ENCODE measurements around the gene OSBP2.

The OSBP2 gene

GRCh38 chr22:30892286-30892685, 197.6 kb downstream of the OSBP2 start:
- TF ChIP-seq CTCF (conservative IDR thresholded peaks at IDR 0.05; ENCODE audit: control insufficient read depth, insufficient read depth, low read depth, low read length), result no peak
- H3K4me3 ChIP-seq (ENCODE audit: control insufficient read depth, low read depth, low read length), result no peak overlapping the region
- DNase-seq (ENCODE audit: low read depth), result no peak

GRCh38 chr22:30892731-30893221, 198.1 kb downstream of the OSBP2 start:
- no peak for TF ChIP-seq CTCF (conservative IDR thresholded peaks at IDR 0.05; ENCODE audit: control insufficient read depth, insufficient read depth, low read depth, low read length)
- DNase-seq (ENCODE audit: low read depth), result no peak

GRCh38 chr22:30893434-30894370, 199.0 kb downstream of the OSBP2 start:
- no peak for DNase-seq (ENCODE audit: low read depth)
- TF ChIP-seq CTCF (conservative IDR thresholded peaks at IDR 0.05; ENCODE audit: control insufficient read depth, insufficient read depth, low read depth, low read length), result no peak
- no peak overlapping the region for H3K4me3 ChIP-seq (ENCODE audit: control insufficient read depth, low read depth, low read length)

More at GRCh38 chr22:30892731-30893221, 198.1 kb downstream of the OSBP2 start:
- no peak overlapping the region for H3K4me3 ChIP-seq (ENCODE audit: control insufficient read depth, low read depth, low read length)

GRCh38 chr22:30894371-30894740, 199.7 kb downstream of the OSBP2 start:
- DNase-seq (ENCODE audit: low read depth), result no peak
- TF ChIP-seq CTCF (conservative IDR thresholded peaks at IDR 0.05; ENCODE audit: control insufficient read depth, insufficient read depth, low read depth, low read length), result no peak
- no peak overlapping the region for H3K4me3 ChIP-seq (ENCODE audit: control insufficient read depth, low read depth, low read length)

- no peak for DNase-seq (ENCODE audit: low read depth)
- no peak overlapping the region for H3K4me3 ChIP-seq (ENCODE audit: control insufficient read depth, low read depth, low read length)
- TF ChIP-seq CTCF (conservative IDR thresholded peaks at IDR 0.05; ENCODE audit: control insufficient read depth, insufficient read depth, low read depth, low read length), result no peak
Measured at GRCh38 chr22:30902496-30903357, 208.1 kb downstream of the OSBP2 start.

- DNase-seq (ENCODE audit: low read depth), result no peak
- no peak for TF ChIP-seq CTCF (conservative IDR thresholded peaks at IDR 0.05; ENCODE audit: control insufficient read depth, insufficient read depth, low read depth, low read length)
- H3K4me3 ChIP-seq (ENCODE audit: control insufficient read depth, low read depth, low read length), result no peak overlapping the region
Measured at GRCh38 chr22:30903876-30904460, 209.3 kb downstream of the OSBP2 start.

All from fibroblast of mammary gland (primary cell).